Putamen (tissue), 1 donor: ENCODE data around the gene ELFN2.
"Not testable (repeated sequence)": the region's sequence is repeated elsewhere in the genome, so short reads cannot be mapped to it uniquely, and the experiment has no call there.

ENCODE experiments used
- DNase-seq: peaks from one replicate; pipeline ENCODE4 v3.0.0-alpha.2; 2016; ENCODE audit warnings: low spot score

The ELFN2 gene

GRCh38 chr22:37335806-37336199 is 91.5 kb downstream of the ELFN2 start:
- DNase-seq = no peak

DNA sequence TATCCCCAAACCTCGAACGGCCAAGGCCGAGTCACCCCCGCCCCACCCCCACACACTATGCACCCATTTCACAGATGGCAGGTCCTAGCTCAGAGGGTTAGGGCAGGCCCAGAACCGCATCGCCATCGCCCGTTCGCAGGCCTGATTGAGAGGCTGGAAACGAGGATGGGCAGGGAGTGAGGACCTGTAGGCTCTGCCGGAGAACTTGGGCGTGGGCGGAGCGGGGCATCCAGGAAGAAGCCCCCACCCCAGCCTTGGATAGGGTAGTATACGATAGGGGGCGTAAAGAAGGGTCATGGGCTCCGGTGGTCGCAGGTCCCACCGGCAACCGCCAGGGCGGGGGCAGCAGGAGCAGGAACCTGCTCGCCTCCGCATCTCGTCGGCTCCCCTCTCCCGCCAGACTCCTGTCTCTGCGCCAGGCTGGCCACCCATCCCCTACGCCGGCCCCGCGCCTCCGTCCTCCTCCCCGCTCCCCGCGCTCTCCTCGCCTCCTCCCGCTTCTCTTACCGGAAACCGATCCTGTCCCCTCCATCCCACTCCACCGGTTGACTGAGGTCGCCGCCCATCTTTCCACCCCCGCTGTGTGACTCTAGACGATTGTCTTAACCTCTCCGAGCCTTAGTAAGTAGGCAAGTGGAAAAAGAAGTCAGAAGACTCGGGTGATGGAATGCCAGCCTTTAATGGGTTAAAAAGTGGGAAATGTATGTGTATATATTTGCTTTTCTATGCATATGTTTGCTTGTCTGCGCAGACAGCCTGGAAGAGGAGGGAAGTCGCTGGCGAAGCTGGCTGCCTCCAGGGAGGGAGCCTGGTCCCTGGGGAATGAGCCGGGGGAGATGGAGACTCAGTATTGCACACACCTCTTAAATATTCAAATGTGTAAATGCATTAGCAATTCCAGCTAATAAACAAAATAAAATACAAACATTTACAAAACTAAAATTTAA is 92.1 kb downstream of the ELFN2 start:
- no peak for DNase-seq

DNA sequence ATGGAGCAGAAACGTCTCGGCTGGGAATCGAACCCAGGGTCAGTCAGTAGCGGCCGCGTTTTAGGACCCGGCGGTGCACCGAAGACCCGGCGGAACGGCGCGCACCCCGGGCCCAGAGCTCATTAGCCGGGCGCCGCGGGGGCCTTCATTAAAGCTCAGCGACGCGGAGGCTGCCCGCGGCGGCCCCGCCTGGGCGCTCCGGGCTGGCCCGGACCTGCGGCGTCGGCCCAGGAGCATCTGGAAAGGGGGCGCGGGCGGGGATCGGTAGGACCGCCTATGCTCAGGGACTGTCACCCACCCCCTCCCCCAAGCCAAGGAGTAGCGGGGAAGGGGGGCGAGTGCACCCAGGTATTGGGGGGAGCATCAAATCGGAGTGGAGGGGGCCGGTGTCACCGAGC is 92.8 kb downstream of the ELFN2 start:
- no peak for DNase-seq

DNA sequence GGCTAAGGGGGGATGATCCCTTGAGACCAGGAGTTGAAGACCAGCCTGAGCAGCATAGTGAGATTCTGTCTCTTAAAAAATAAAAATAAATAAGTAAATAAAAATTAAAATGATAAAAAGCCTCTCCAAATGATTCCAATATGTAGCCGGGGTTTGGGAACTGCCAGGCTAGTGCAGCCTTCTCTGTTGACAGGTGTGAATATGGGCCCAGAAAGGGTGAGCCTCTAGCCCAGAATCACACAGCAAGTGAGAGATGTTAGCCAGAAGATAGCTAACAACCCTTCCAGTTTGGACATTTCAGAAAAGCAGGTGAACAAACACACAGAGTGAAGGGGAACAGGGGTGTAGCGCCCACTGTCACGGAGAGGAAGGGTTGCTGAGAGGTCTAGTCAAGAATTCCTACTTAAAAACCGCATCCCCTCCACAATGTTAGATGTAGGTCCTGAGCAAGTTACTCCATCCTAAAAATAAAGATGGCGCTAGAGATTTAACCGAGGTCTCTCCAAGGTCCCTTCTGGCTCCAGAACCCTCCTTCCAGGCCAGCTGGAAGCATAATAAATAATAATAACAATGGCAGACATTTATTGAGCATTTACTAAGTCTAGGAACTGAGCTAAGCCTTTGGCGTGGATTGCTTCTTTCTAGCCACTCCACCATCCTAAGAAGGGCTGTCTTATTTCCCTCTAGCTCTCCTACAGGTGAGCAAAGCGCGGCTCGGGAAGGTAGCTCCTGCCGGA is 93.4 kb downstream of the ELFN2 start:
- no peak for DNase-seq

GRCh38 chr22:37331856-37332536 is 95.3 kb downstream of the ELFN2 start:
- DNase-seq = no peak

DNA sequence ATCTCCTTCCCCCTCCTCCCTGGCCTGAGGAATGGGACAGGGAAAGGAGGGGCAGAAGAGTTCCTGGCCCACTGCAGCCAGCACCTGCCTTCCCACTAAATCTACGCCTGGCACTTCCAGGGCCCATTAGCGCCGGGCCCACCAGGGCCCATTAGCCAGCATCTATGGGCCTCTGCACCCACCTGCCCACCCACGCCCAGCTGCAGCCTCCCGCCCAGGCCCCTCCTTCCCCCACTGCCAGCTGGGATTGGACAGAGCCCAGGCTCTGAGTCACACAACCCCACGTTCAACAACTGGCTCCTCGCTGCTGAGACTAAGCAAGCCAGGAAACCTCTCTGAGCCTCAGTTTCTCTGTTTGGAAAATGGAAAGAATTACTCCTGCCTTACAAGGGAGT is 96.2 kb downstream of the ELFN2 start:
- DNase-seq = no peak

DNA sequence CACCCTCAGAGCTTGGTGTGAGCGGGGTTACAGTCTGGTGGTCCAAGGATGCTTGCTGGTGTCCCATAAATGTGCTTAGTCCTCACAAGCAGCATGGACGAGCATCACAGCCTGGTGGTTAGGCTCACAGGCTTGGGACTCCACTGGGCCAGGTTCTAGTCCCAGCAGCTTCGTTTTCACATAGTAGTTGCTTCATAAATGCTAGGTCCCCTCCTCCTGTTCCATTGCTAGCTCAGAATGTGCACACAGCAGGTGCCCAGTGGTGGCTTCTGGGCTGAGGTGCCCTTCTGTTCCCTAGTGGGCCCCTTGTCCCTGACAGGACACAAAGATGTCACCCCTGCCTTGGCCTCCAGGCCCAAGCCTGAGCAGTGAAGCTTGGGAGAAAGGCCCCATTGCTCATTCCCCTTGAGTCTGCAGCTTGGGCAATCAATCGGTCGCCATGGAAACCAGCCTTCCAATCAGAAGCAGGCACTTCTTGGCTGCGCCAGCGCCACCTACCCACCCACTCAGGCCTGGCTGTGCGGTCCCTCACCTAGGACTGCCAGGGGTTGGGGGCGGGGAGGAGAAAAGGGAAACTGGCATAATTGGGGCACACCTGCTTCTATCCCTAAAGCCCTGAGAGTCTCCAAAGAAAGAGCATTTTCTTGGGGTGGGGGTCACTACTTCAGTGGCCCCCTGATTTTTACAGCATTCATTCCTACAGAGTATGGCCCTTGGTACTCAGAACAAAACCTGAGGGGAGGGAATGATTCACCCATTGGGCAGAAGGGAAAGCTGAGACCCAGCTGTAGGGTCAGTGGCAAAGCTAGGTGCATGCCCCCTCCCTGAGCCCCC is 96.9 kb downstream of the ELFN2 start:
- DNase-seq = peak; percentile 52

GRCh38 chr22:37329238-37330140 is 97.8 kb downstream of the ELFN2 start:
- DNase-seq = no peak

GRCh38 chr22:37328538-37329237 is 98.6 kb downstream of the ELFN2 start:
- DNase-seq = not testable (repeated sequence)

DNA sequence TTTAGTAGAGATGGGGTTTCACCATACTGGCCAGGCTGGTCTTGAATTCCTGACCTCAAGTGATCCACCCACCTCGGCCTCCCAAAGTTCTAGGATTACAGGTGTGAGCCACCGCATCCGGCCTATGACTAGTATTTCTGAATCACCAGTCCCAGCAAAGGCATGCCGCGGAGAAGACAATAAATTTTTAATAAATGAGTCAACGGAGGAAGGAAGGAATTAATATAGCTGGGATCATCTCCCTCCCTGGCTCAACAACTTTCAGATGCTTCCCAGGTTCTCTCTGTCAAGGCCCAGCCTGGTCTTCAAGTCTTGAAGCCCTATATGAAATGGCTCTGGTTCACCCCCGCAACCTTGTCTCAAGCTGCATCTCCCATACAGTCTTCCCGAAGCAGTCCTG is 99.3 kb downstream of the ELFN2 start:
- no peak for DNase-seq

DNA sequence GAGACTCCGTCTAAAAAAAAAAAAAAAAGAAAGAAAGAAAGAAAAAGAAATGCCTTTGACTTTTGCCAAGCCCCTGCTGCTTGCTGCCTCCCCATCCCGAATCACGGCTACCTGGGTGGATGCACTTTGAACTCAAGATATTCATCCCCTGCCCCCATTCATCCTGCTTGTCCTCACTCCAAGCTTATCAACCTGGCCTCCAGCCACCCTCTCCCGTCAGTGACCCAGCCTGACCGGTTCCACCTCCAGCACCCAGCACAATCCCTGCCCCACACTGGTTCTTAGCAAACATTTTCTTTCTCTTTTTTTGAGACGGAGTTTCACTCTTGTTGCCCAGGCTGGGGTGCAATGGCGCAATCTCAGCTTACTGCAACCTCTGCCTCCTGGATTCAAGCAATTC is 100.6 kb downstream of the ELFN2 start:
- no peak for DNase-seq

DNA sequence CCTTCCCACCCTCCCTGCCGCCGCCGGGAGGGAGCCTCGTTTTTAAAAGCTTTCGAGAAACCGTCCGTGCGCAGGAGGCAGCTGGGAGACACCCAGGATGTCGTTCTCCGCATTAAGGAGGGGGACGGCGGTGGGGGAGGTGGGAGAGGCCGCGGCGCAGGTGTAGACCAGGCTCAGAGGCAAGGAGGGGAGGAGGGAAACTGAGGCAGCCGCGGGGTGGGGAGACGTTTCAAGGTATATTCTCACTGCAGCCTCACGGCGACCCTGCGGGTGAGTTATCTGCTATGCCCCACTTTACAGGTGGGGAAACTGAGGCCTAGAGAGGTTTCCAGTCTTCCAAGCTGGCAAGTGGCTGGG is 102.3 kb downstream of the ELFN2 start:
- DNase-seq = no peak

GRCh38 chr22:37324340-37325038 is 102.8 kb downstream of the ELFN2 start:
- no peak for DNase-seq

- DNase-seq = no peak
These were observed 106.3 kb downstream of the ELFN2 start for GRCh38 chr22:37320726-37321677.

GRCh38 chr22:37319469-37319868 is 107.8 kb downstream of the ELFN2 start:
- no peak for DNase-seq

DNA sequence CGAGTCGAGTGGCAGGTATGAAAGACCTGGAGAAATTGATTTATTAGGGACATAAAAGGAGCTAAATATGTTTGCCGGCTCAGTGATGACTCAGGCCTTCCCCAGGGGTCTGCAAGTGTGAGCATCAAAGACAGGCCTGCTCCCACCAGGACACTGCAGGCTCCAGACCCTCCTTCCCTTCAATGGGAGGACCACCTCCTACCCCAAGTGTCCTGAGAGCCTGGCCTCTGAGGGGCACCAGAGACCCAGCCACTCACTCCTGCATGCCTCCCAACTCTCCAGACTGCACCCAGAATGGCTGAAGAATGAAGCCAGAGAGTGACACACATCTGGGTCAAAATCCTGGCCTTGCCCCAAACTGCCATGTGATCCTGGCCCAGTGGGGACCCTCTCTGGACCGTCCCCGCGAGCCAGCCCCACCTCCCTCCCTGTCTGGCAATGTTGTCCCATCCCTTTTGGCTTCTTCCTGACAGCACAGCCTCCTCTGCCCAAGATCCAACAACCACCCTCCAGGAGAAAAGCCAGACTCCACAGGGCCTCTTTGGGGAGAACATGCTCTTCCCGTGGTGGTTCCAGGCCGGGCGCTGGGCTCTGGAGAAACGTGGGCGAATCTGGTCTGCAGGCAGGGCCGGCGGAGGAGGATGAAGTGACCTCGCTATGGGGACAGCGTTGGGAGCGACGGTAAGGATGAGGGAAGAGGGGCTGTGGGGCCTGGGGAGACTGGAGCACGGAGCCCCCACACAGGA is 108.7 kb downstream of the ELFN2 start:
- DNase-seq = no peak
